ENCODE results near the gene PRODH2. TPM values are rescaled to one million over a fixed set of nuclear protein-coding genes. Genes with fewer than 3 reads are reported as not detected.

Gene PRODH2
- total RNA-seq, 1 donor from 2014 or later = not detected

DNA sequence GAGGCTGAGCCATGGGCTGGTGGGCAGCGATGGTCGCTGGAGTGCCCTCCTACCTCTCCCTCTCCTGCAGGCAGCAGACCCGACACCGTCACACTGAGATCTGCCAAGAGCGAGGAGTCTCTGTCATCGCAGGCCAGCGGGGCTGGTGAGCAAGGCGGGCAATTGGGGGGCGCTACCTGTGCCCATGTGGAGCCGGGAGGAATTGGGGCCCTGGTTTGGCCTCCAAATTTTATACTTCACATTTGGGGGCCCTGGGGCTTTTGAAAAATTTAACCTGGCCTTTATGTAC, 27.4 kb downstream of the PRODH2 start:
- Histone ChIP-seq H3K4me3 (ENCODE audit: low read depth, low read length) (no peak overlapping the region), H3K36me3 (ENCODE audit: control insufficient read depth, insufficient read depth, low read length) (no peaks in the 10 kb centered on the region), H3K27me3 (ENCODE audit: control insufficient read depth, insufficient read depth, low read length) (no peaks in the 10 kb centered on the region)
- DNase-seq (ENCODE audit: low read depth) = no peak
- TF ChIP-seq, protein P1, sequence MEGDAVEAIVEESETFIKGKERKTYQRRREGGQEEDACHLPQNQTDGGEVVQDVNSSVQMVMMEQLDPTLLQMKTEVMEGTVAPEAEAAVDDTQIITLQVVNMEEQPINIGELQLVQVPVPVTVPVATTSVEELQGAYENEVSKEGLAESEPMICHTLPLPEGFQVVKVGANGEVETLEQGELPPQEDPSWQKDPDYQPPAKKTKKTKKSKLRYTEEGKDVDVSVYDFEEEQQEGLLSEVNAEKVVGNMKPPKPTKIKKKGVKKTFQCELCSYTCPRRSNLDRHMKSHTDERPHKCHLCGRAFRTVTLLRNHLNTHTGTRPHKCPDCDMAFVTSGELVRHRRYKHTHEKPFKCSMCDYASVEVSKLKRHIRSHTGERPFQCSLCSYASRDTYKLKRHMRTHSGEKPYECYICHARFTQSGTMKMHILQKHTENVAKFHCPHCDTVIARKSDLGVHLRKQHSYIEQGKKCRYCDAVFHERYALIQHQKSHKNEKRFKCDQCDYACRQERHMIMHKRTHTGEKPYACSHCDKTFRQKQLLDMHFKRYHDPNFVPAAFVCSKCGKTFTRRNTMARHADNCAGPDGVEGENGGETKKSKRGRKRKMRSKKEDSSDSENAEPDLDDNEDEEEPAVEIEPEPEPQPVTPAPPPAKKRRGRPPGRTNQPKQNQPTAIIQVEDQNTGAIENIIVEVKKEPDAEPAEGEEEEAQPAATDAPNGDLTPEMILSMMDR (IDR thresholded peaks at IDR 0.05; ENCODE audit: insufficient read depth, low read length, poor library complexity, severe bottlenecking) = no peak

DNA sequence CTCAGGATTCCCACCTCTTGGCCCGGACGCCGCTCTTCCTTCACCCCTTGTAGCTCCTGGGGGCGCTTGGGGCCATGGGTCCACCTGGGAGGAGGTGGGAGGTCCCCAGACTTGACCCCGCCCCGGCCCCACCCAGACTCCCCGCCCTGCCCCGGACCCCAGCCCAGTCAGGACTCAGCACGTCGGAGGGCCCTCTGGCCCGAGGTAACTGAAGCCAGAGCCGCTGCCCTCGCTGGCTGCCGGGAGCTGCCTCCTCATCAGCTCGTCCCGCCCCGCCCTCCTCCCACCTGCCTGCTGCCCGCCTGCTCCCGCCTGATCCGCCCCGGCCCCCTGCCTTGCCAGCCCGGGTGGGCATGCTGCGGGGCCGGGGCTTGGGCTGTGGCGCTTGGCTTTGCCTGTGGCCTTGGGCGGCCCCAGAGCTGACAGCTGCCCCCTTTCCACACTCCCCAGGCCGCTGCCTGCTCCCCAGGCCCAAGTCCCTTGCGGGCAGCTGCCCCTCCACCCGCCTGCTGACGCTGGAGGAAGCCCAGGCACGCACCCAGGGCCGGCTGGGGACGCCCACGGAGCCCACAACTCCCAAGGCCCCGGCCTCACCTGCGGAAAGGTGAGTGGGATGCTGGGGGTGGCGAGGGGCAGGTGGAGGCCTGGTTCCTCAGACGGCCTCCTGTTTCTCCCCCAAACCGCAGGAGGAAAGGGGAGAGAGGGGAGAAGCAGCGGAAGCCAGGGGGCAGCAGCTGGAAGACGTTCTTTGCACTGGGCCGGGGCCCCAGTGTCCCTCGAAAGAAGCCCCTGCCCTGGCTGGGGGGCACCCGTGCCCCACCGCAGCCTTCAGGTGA, 27.9 kb downstream of the PRODH2 start:
- TF ChIP-seq, protein P1 (IDR thresholded peaks at IDR 0.05; ENCODE audit: insufficient read depth, low read length, poor library complexity, severe bottlenecking) = no peak
- Histone ChIP-seq H3K27me3 (ENCODE audit: control insufficient read depth, insufficient read depth, low read length) (no peaks in the 10 kb centered on the region), H3K4me3 (ENCODE audit: low read depth, low read length) (no peak overlapping the region), H3K36me3 (ENCODE audit: control insufficient read depth, insufficient read depth, low read length) (no peaks in the 10 kb centered on the region)
- no peak for DNase-seq (ENCODE audit: low read depth)

DNA sequence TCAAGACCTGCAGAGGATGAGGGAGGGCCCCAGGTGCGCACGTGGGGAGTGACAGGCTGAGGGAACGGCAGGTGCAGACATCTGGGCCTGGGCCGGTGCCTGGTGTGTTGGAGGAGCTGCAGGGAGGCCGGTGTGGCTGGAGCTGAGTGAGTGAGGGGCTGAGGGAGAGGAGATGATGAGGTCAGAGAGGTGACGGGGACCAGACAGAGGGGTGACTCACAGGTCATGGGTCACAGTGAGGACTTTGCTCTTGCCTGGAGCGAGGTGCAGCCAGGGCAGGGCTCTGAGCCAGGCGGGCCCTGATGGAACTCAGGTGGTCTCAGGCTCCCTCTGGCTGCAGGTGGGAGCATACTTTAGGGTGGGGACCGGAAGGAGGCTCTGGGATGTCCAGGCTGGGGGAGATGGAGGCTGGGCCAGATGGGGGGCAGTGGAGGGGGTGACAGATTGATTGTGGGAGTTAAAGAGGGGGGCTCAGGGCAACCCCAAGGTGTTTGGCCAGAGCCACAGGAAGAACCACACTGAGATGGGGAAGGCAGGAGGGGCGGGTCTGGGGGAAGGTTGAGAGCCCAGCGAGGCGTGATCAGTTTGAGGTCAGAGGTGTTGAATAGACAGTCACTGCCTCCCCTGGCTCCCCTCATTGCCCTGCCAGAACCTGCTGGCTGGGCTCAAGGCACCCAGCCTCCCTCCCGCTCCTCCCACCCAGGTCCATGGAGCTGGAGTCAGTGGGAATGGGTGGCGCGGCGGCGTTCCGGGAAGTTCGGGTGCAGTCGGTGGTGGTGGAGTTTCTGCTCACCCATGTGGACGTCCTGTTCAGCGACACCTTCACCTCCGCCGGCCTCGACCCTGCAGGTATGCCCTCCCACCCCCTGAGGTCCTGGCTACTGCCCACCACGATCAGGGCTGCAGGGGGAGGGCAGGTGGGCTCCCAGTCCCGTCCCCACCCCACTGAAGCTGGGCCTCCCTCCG, 28.9 kb downstream of the PRODH2 start:
- no peaks in the 10 kb centered on the region for H3K27me3 ChIP-seq (ENCODE audit: control insufficient read depth, insufficient read depth, low read length)
- H3K4me3 ChIP-seq (ENCODE audit: low read depth, low read length) = no peak overlapping the region
- TF ChIP-seq, protein P1 (IDR thresholded peaks at IDR 0.05; ENCODE audit: insufficient read depth, low read length, poor library complexity, severe bottlenecking) = no peak
- H3K36me3 ChIP-seq (ENCODE audit: control insufficient read depth, insufficient read depth, low read length) = no peaks in the 10 kb centered on the region
- no peak for DNase-seq (ENCODE audit: low read depth)

DNA sequence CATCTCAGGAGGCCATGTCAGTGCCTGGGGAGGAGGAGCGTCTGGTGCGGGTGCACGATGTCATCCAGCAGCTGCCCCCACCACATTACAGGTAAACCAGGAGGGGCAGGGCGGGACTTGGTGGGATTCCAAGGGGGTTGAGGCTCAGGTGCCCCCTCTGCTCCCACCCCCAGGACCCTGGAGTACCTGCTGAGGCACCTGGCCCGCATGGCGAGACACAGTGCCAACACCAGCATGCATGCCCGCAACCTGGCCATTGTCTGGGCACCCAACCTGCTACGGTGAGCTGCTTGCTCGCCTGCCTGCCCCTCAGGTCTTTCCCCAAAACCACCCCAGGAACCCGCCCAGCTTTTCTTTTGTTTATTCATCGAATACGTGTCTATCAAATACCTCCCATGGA, 30.1 kb downstream of the PRODH2 start:
- H3K4me3 ChIP-seq (ENCODE audit: low read depth, low read length) = no peak overlapping the region
- TF ChIP-seq, protein P1 (IDR thresholded peaks at IDR 0.05; ENCODE audit: insufficient read depth, low read length, poor library complexity, severe bottlenecking) = no peak
- H3K27me3 ChIP-seq (ENCODE audit: control insufficient read depth, insufficient read depth, low read length) = no peaks in the 10 kb centered on the region
- no peak for DNase-seq (ENCODE audit: low read depth)
- H3K36me3 ChIP-seq (ENCODE audit: control insufficient read depth, insufficient read depth, low read length) = no peaks in the 10 kb centered on the region

DNA sequence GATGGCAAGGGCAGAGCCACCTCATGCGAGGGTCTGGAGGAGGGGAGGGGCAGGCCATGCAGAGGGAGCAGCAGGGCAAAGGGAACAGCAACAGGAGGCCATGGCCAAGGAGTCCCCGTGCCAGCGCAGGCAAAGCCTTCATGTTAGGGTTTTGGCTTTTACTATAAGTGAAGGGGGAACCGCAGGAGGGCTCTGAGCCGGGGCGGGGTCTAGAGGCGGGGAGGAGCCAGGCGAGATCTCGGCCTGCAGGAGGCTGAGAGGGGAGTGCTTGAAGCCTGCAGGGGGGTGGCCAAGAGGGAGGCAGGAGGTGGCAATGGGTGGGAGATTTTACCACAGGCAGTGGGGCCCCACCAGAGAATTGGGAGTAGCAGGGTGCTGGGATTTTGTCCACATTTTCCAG, 31.0 kb downstream of the PRODH2 start:
- Histone ChIP-seq H3K4me3 (ENCODE audit: low read depth, low read length) (no peak overlapping the region), H3K27me3 (ENCODE audit: control insufficient read depth, insufficient read depth, low read length) (no peaks in the 10 kb centered on the region), H3K36me3 (ENCODE audit: control insufficient read depth, insufficient read depth, low read length) (no peaks in the 10 kb centered on the region)
- no peak for DNase-seq (ENCODE audit: low read depth)
- TF ChIP-seq, protein P1 (IDR thresholded peaks at IDR 0.05; ENCODE audit: insufficient read depth, low read length, poor library complexity, severe bottlenecking) = no peak

Data from kidney epithelial cell (primary cell).